ENCODE results near the gene MTMR1.
A peak's percentile ranks its signal among the peaks of the same experiment; 100 is the strongest.

MTMR1 gene

DNA sequence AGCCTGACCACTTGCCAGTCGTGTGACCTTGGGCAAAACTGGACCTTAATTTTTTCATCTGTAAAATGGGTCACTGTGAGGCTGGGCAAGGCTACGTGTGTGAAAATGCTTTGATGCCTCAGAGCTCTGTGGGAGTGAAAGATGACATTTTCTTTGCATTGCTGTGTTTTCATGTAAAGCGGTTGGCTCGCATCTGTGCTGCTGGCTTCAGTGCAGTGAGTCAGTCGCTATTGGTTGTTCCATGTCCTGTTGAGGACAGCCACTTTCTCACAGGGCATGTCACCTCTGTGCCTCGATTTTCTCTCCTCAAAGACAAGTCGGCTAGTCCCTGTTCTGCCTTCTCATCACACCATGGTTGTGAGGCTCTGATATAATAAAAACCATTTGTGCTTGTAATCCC lies 4.4 kb downstream of the MTMR1 start:
- no peak for DNase-seq

DNA sequence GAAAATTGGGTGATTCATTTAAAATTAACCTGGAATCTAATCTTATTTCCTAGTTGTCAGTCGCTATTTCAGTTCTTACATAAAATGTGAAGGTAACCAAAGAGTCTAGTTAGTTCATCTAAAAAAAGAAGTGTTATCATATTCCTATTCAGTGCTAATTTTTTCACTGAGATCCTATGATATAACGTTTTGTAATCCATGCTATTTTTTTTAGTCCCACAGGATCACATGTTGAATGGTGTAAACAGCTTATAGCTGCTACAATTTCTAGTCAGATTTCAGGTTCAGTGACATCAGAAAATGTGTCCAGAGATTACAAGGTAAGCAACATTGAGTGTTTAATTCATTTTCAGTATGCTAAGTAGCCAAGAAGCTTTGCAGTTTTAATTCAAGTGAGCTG lies 5.8 kb downstream of the MTMR1 start:
- no peak for DNase-seq

DNA sequence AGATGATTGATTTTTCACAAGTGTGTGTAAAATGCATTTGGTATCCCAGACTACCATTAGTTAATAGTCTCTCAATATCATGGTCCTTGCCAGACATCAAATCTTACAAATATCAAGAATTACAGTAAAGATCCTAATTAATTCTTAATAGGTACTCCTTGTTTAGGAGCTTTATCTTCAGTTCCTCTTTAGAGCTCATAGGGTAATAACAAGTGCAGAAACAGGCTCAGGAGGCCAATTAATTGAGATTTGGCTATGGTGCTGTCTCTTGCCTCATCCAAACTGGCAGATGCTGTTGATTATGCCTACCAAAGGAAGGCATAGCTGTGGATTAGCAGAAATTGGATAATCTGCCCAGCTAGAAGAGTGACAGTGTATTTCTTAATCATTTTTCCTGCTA lies 6.9 kb downstream of the MTMR1 start:
- DNase-seq: no peak

DNA sequence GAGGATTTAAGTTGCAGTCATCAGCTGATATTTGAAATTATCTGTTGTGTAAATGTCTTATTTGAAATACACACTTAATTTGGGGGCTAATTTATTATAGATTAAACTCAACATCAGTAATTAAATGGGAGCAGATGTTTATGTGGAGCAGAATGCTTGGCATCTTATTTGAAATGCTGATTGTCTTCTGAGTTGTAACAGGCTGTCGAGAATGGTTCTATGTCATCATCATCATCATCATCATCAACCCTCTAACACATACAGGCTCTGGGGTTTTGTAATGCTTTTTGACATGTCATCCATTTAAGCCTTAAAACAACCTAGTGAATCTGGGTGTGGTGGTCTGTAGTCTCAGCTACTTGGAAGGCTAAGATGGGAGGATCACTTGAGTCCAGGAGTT lies 8.2 kb downstream of the MTMR1 start:
- DNase-seq: no peak

DNA sequence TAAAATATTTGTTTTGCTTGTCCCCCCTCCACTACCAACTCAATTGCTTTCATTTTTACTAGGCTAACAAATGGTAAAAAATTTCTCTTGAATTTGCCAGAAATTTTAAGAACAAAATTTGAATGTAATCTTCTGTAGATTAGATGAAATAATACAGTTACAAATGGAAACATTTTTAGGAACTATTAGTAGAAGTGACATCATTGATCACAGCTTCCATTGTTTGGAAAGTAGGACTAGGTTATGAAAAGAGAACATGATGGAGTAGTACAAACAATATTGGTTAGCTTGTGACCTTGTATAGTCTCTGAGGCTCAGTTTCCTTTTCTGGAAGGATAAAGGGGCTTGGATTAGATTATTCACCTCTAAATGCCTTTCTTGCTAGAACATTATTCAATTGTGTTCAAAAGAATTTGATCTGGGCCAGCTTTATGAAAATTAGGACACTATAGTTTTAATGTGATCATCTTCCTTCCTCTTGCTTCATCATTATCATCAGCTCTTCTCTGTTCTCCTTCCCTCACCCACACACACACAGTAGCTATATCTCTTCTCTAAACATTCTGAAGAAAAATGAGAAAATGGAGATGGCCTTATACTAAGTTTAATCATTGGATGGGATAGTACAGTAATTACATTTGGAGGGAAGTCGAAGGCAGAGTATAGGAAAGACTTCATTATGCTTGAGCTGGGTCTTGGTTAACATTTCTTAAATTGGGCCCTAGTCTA lies 9.9 kb downstream of the MTMR1 start:
- no peak for DNase-seq

DNA sequence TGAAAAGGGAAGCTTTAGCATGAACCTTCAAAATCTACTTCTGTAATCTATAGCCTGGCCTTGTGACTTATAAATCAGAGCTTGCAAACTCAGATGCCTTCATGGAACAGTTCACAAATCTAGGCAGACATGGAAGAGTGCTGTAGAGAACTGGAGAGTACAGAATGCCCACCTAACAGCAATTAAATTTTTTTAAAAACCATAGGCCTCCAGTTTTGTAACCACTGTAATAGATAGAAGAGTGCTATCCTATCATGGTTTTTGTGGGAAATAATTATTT lies 10.4 kb downstream of the MTMR1 start:
- DNase-seq: no peak

DNA sequence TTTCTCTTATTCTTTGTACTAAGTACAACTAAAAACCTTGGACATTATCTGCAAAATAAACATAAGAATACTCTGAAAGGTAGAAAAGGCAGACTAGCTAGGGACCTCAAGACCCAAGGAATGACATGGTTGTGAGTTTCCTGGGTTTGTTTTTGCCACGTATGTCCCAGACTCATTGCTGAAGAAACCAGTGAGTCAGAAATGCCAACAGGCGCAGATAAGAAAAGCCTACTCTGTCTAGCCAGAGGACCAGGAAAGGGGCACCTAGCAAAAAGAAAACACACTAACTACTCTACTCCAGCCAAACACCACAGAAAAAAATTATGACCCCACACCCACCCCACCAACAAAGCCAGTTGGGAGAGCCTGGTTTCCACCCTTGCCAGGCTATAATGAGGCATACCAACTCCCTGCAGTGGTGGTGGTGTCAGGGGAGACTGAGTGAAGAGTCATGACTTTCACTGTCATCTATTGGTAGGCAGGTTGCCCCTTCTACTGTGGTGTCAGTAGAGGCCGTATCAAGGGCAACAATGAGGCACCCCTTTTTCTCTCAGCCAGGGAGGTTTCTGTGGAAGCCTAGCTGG lies 10.9 kb downstream of the MTMR1 start:
- DNase-seq: no peak

DNA sequence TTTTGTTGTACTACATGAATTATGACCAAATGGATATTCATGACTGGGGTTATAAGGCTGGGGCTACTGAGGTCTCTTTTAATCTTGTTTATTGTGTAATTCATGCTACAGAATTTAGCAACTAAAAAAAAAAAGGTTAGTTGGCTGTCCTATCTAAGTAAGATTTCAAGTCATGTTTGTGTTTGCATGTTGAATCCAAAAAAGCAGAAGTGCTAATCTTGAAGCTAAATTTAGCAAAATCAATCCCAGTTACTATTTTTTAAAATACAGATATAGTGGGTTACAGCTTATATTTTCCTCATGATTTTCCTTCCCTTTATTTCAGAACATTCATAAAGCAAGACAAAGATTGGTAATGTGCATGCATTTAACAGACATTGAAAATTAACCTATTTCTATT lies 19.4 kb downstream of the MTMR1 start:
- DNase-seq: no peak

DNA sequence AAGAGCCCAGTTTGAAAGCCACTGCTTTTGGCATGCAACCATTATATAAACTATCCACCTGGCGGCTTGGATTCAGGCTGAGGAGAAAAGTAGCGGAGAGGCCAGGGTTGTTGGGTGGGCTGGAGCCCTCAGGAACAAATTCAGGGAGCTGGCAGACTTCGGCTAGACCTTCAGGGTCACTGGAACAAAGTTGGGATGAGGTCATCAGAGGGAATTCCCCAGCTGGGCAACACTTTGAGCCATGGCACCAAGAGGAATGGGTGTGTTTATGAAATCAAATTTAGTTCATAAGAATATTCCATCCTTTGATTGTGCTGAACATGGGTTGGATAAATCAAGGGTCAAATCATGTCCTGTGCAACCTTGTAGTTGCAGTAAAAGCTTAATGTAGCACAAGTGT lies 22.0 kb downstream of the MTMR1 start:
- no peak for DNase-seq

DNA sequence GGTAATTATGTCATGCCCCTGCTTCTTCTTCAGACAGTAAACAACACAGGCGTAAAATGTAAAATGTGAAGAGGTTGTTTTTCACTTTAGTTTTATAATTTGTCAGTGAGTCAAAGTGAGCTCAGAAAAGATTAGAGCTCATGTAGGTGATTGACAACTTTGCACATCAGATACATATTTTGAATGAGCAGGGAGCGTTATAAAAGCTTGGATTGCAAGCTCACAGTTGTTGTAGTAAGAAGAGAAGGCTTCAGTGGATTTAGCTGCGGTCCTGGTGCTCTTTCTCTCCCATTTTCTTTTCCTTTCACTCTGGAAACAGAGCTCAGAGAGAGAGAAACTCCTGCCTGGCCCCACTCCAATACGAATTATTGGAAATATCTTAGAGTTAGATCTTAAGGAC lies 26.4 kb downstream of the MTMR1 start:
- DNase-seq: no peak

DNA sequence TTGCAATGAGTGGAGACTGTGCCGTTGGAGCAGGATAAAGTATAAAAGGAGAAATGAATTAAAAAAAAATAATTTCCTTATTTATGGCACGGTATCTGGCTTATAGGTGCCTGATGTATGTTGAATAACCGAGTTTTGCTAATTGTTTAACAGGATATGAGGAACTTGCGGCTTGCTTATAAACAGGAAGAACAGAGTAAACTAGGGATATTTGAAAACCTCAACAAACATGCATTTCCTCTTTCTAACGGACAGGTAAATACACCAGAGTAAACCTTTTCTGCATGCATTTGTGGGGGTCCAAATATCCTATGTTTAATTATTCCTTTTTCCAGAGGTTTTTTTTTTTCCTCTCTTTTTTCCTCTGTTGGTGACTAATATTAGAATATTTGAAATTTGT lies 36.8 kb downstream of the MTMR1 start:
- DNase-seq: no peak

DNA sequence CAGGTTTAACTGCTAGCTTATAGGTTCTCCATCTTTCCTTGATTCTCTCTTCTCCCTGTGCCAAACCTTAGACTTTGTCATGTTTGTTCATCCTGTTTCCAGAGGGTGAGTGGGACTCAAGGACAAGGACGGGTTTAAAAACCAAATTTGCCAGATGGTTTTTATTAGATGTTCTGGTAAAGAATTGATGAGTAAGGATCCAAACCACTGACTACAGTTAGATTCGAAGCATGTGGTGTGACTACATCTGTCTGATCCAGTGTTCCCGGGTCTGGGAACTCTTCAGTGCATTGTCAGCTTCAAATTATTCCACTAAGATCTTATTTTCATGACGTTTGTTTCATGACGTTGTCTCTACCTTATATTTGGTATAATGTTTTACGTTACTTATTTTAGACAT lies 37.5 kb downstream of the MTMR1 start:
- no peak for DNase-seq

DNA sequence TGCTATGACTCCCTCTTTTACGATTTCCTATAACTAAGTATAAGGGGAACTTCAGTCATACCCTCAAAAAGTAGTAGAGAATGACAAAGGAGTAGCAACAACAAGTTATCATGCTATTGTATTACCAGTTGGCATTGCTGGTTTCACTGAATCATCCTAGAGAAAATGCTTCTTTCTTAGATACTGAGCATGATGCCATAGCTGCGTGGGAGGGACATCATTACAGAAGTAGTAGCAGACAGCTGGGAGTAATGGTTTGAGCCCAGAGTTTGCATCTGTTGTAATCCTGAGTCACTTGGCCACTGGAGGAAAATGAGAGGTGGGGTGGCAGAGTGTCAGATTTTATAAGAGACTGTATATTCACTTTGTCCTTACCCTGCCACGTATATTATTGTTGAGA lies 38.6 kb downstream of the MTMR1 start:
- peak; percentile 60 for DNase-seq

DNA sequence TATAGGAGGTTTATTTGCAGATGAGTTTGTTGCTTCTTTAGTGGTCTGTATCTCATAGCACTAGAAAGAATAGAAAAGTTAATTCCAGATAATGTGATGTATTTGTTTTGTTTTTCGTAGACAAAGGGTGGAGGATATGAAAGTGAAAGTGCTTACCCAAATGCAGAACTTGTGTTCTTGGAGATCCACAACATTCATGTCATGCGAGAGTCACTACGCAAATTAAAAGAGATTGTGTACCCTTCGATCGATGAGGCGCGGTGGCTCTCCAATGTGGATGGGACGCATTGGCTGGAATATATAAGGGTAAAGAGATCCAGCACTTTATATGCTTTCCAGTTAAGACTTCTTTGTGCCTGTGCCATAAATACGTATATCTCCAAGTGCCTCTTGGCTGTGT lies 43.3 kb downstream of the MTMR1 start:
- no peak for DNase-seq

DNA sequence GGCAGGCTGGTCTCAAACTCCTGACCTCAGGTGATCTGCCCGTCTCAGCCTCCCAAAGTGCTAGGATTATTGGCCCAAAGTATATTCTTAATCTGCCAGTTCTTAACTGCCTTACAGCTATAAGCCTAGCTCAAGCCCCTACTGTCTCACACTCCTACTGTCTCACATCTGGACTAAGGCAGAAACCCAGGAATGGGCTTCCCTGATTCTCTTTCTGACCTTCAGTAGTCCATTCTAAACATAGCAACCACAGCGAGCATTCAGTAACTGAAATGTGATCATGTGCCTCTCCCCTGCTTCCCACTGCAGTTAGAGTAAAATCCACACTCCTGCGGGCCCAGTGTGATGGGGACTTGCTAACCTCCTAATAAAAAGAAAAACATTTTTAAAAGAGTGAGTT lies 58.9 kb downstream of the MTMR1 start:
- no peak for DNase-seq

DNA sequence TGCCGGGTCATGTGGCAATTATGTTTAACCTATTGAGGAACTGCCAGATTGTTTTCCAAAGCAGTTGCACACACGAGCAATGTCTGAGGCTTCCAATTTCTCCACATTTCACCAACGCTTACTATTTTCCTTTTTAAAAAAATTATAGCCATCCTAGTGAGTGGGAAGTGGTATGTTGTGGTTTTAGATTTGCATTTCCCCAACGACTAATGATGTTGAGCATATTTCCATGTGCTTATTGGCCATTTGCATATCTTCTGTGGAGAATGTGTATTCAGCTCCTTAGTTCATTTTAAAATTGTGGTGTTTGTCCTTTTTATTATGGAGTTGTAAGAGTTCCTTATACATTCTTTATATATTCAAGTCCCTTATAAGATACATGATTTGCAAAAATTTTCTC lies 60.2 kb downstream of the MTMR1 start:
- DNase-seq: no peak

DNA sequence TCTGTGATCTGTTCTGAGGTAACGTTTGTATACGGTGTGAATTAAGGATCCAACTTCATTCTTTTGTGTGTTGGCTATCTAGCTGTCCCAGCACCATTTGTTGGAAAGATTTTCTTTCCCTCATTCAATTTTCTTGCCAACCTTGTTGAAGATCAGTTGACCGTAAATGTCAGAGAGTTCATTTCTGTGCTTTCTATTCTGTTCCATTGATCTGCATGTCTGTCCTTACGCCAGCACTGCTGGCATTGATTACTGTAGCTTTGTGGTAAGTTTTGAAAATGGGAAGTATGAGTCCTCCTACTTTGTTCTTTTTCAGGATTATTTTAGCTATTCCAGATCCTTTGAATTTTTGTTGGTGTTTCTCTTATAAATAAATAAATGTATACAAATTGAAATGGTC lies 60.8 kb downstream of the MTMR1 start:
- no peak for DNase-seq

DNA sequence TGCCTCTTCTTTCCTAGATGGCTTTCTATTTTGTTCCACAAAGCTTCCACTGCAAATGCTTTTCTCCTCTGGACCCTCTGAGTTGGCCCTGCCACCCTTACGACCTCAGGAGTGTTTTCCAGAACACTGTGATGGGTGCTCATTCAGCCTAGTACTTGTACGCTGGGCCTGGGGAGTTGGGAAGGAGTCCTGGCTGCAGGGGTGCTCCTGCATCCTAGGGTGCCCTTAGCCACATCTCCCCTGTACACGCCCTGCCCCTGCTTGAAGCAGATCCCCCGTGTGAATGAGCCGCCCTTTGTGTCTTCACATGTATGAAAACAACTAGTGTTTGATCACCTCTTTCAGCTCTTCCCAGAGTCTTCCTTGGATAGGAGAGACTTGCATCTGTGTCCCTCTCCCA lies 64.2 kb downstream of the MTMR1 start:
- DNase-seq: no peak

DNA sequence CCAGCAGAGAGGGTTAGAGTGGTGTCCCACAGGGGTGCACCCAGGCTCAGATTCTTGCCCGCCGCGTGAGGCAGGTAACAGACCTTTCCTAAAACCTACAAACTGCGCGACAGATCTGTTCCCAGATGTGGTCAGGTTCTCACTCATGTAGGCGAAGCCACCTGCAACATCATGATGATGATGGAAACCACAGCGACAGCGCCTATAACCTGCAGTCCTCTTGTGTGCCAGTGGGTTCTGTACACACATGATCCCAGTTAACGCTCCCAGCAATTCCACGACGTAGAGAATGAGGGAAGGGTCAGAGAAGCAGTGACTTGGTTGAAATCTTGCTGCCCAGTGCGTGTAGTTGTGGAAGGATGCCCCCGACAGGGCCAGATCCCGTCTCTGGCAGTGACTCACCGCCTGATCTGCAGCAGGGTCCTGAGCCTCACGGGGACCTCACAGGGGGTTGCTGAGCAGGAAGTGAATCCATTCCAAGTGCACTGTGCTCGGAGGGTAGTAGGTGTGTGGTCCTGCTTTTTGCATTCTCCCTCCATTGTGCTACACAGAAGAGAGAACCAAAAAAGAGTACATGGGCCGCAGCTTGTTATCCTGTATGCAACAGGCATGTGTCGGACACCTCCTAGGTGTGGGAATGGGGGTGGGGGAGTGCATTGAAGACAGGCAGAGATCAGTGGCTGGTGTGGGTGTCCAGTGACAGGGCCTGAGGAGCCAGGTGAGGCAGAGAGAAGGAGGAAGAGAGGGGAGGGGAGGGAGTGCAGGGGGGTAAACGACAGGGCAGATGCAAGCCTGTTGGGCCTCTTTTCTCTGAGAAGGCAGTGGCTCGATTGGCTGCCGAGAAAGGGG lies 66.6 kb downstream of the MTMR1 start:
- DNase-seq: no peak

DNA sequence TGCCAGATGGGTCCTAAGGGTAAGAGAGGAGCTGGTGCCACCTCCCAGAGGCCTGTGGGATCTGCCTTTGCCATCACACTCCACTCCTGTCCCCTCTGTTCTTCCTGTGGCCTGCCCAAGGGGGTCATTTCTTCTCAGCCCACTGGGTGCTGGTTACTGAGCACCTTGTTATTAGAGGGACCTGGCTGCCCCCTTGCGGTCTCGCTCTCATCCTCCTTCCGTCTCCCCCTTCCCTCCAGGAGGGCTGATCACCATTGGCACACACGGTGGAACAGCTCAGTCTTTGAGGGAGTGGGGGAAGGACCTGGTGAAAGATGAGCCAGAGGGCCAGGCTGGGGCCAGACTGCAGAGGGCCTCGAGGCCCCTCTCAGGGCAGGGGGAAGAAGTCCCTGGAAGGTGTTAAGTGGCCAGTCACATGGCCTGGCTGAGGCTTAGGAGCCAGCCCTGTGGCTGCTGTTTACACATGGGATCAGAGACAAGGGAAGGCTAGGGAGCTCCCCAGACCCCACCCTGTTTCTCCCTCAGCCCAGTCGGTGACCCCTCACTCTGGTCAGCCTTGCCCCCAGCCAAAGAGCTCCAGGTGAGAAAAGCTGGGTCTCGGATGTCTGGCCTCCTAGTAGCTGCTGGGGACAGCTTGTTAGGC lies 68.1 kb downstream of the MTMR1 start:
- DNase-seq: no peak

DNA sequence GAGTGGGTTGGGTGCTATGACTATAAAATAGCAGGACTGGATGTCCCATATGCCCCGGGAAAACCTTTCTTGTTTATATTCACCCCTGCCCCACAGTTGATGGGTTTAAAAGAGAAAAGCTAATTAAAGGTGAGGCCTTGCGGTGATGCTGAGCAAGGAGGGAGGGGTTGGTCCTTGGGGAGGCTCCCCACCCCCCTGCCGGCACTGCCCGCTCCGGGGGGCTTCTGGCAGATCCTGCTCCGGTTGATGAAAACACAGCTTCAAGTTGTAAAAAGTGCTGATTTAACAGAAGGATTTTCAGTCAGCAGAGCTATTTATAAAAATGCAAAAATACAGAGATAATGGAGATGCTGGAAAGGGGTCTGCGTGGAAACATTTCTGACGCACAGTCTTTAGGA lies 68.6 kb downstream of the MTMR1 start:
- no peak for DNase-seq

DNA sequence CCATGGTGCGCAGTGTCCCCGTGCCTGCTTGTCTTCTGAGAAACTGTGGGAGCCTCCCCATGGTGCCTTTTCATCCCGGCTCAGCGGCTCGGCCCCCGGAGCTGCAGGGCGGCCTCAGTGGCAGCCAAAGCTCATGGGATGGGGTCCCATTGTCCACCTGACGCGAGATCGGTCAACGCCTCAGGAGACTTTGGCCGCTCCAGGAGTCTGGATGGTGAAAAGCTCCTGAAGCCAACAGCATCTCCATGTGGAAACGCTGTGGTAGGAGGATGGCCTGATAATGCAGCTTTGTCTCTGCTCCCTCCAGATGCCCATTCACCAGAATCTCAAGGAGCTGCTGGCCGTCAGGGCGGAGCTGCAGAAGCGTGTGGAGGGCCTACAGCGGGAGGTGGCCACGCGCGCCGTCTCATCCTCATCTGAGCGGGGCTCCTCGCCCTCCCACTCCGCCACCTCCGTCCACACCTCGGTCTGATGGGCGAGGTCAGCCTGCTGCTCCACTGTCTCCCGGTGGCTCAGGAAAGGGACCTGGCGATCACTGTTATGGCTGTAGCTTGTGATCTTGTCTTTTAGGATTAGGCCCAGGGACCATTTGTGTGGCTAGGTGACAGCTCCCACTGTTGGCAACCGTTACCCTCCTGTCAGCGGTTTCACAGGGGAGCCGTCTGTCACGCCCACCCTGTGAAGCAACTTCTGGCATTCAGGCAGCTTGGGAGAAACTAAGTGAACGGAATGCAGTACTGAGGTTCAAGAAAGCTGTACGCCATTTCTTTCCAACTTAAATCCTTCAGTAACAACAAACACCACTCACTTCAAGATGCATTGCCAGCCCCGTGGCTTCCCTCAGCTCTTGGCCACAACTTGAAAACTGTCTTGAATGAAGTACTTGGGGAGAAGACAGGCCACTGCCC lies 69.3 kb downstream of the MTMR1 start:
- DNase-seq: no peak

DNA sequence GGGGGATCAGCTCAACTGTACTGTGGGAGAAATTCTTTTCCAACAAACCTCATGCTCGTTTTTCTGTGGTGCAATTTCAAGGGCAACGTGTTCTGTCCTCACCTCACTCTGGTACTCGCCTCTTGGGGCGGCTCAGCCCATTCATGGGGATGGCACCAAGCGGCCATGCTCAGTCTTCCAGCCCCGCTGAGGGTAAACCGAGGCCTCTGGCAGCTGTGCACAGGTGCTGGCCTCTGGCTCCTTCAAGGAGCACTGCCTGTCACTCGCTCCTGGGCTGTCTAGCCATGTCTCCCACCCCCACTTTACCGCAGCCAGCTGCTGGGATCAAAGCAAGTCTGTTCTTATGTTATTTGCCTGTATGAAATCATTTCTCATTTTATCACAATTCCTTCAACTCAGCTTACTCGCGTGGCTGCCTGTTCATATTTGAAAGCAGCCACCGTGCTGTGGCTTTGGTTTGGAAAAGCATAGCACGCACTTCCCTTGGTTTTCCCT lies 70.2 kb downstream of the MTMR1 start:
- no peak for DNase-seq

All from activated naive CD4-positive, alpha-beta T cell treated with anti-CD3 and anti-CD28 coated beads, Interleukin-2, amount 50 U/mL, for 16 hours (primary cell).